GM18870 (cell line): ENCODE results near the gene ZFP90.
"Not testable (repeated sequence)": the region's sequence is repeated elsewhere in the genome, so short reads cannot be mapped to it uniquely, and the experiment has no call there.

Experiments used
- ATAC-seq: cut with Tn5 transposase; IDR thresholded peaks from one replicate; pipeline ENCODE4 v1.9.1; 2021; ENCODE audit warnings: moderate library complexity; ENCODE audit not compliant: unreplicated experiment

ZFP90 gene

GRCh38 chr16:68517606-68518166, 21.4 kb upstream of the ZFP90 start:
- ATAC-seq: no peak

GRCh38 chr16:68519225-68519745, 19.8 kb upstream of the ZFP90 start:
- no peak for ATAC-seq

GRCh38 chr16:68520649-68521086, 18.4 kb upstream of the ZFP90 start:
- ATAC-seq: peak; percentile 58

GRCh38 chr16:68524069-68524820, 14.8 kb upstream of the ZFP90 start:
- no peak for ATAC-seq

DNA sequence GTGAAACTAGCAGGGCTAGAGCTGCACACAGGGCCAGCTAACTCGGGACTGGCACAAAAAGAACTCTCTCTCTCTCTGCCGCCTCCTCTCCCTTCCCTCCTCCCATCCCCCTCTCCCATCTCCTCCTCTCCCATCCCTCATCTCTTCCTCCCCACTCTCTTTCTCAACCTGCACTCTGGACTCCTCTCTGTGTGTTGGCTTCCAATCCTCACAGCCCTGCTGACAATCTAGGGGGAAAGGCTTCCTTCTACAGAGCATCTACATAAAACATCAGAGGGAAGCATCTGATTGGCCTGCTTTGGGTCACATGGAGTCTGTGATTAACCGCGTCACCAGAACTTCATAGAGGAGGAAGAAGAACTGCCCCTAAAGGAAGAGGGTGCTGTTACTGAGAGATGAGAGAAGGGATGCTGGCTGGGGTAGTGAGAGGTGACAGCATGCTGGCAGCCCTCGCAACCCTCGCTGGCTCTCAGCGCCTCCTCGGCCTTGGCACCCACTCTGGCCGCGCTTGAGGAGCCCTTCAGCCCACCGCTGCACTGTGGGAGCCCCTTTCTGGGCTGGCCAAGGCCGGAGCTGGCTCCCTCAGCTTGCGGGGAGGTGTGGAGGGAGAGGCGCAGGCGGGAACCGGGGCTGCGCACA, 12.8 kb upstream of the ZFP90 start:
- ATAC-seq: no peak

DNA sequence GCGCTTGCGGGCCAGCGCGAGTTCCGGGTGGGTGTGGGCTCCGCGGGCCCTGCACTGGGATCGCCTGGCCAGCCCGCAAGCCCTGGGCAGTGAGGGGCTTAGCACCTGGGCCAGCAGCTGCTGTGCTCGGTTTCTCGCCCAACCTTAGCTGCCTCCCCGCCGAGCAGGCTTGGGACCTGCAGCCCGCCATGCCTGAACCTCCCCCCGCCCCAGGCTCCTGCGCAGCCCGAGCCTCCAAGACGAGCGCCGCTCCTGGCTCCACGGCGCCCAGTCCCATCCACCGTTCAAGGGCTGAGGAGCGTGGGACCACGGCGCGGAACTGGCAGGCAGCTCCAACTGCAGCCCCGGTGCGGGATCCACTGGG, 12.3 kb upstream of the ZFP90 start:
- ATAC-seq: no peak

DNA sequence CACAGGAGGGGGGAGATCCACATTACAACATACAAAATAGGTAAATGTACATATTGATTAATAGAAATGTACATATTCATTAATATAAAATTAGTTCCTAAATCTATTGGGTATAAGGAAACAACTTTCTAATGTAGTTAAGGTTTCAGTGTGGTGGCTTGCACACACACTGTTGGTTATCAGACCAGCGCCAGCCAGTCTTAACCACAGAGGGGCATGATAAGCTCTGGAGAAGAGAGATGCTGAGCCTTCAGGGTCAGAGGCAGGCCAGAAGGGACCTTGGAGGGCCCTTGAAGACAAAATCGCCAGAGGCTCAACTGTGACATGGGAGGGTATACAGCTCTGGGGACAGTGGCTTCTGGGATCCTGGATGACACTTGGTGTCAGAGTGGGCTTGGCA, 10.9 kb upstream of the ZFP90 start:
- ATAC-seq: no peak

GRCh38 chr16:68528686-68529379, 10.3 kb upstream of the ZFP90 start:
- no peak for ATAC-seq

DNA sequence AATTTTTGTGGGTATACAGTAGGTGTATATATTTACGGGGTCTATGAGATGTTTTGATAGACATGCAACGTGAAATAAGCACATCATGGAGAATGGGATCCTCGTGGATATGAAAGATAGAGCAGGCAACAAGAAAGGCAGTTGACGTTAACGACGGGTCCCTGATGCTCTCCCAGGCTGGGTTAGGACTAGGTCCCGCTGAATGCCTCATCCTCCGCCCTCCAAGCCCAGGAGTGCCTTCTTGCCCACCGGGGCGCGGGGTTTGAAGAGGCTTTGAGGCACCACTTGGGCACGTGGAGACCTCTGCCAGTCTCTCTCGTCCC, 9.5 kb upstream of the ZFP90 start:
- no peak for ATAC-seq

DNA sequence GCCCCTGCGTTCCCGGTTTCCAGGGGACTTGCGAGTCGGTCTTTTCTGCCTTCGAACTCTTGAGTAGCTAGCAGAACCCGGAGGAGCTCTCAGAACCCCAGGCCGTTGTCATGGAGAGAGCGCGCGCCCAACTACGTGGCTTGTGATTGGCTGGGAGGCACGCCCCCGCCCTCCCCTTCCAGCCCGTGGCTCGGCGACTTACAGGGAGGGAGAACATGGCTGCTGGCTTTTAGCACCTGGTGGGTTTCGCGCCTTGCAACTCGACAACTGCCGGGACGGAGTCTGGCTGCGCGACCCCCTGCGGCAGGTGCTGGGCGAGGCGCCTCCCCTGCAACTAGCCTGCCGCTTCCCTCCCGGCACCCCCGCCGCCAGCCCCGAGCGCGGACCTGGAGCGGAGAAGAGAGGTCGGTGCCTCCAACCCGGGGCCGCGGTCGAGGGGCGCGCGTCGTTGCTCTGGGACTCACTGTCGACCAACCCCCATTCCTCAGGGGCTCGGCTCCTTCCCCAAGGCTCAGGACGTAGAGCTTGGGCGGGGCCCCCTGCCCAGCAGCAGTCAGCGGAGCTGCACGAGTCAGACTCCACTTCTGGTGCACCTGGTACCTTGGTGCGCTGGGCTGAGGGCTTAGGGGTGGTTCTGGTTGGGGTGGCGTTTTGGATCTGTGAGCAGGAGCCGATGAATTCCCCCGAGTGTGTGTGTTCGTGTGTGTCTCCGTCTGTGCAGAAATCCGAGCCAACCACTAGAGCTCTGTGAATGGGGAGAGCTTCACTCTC, 9.0 kb upstream of the ZFP90 start:
- no peak for ATAC-seq

- ATAC-seq: no peak
These were observed 5.2 kb upstream of the ZFP90 start for GRCh38 chr16:68533937-68534336.

GRCh38 chr16:68535331-68535730, 3.8 kb upstream of the ZFP90 start:
- ATAC-seq: no peak

DNA sequence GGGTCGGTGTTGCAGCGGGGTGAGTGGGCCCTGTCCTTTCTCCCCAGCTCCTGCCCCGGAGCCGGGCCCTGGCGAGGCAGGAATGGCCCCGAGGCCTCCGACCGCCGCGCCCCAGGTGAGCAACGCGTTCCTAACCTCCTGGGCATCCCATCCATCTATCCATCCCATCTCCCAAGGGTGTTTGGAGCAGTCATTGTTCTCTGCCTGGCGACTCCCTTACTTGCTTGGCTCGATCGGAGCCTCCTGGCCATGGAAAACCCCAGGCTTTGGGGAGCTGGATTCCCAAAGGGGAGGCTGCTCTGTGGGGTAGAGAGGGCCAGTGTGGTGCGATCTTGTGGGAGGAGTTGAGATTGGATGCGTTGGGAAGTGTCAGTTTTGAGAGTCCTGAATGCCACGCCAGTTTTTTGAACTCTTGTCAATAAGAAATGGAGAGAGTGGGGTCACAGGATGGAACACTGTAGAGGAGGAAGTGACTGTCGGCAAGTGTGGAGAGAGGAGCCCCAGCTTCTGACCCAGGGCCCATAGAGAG, 684 bp downstream of the ZFP90 start:
- ATAC-seq: no peak

DNA sequence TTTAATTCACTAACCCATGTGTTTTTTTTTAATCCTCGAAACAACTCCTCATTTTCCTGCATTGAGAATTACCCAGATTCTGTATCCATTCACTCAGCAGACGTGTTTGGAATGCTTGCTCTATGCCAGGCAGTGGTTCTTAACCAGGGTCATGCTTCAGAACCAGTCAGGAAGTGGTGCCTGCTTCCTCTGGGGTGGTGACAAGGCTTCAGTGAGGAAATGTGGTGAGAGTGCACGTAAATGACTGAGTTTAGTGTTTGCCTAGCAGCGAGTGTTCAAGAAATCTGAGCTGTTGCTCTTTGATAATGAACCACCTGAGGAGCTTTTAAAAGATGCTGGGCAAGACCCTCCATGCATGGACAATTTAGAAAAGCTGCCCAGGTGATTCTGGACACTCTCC, 9.9 kb downstream of the ZFP90 start:
- no peak for ATAC-seq

- no peak for ATAC-seq
These were observed 14.1 kb downstream of the ZFP90 start for GRCh38 chr16:68553186-68553585.

DNA sequence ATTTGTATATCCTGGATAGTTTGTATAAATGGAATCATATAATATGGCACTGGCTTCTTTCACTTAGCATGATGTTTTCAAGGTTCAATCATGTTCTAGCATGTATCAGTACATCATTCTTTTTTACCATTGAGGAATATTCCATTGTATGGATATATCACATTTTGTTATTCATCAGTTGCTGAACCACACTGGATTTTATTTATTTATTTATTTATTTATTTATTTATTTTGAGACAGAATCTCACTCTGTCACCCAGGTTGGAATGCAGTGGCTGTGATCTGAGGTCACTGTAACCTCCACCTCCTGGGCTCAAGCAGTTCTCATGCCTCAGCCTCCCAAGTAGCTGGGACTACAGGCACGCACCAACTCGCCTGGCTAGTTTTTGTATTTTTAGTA, 21.2 kb downstream of the ZFP90 start:
- ATAC-seq: not testable (repeated sequence)

GRCh38 chr16:68563631-68564381, 24.7 kb downstream of the ZFP90 start:
- ATAC-seq: no peak

- ATAC-seq: no peak
These were observed 25.4 kb downstream of the ZFP90 start for GRCh38 chr16:68564382-68564985.

GRCh38 chr16:68574479-68574878, 35.4 kb downstream of the ZFP90 start:
- no peak for ATAC-seq

- no peak for ATAC-seq
These were observed 36.0 kb downstream of the ZFP90 start for GRCh38 chr16:68575082-68575481.
